Ishikawa (cell line): ENCODE measurements around the gene SKIC2.

Experiments used
- CREB1 ChIP-seq: IDR thresholded peaks from 2 replicates; pipeline ENCODE4 v1.6.1; 2012; ENCODE audit warnings: low read depth
- EP300 ChIP-seq: IDR thresholded peaks from 2 replicates; pipeline ENCODE4 v1.6.1; 2012; ENCODE audit warnings: borderline replicate concordance
- REST ChIP-seq: IDR thresholded peaks from 2 replicates; pipeline ENCODE4 v1.6.1; 2012; ENCODE audit warnings: low read depth, mild to moderate bottlenecking
- TAF1 ChIP-seq: IDR thresholded peaks from 2 replicates; pipeline ENCODE4 v1.6.1; 2012; ENCODE audit warnings: low read depth, mild to moderate bottlenecking

GRCh38 chr6:31958741-31959739 lies at the start of gene SKIC2, which contains the start of gene NELFE:
- no peak for TF ChIP-seq EP300
- TF ChIP-seq TAF1: peak; percentile 88
- no peak for TF ChIP-seq REST
- peak; percentile 98 for TF ChIP-seq CREB1
